Measurements from ENCODE around the gene PKDCC.

GRCh38 chr2:42047488-42048298 lies at the start of gene PKDCC:
- no peak for TF ChIP-seq POLR2AphosphoS5 (IDR thresholded peaks at IDR 0.05)
- TF ChIP-seq POLR2A (IDR thresholded peaks at IDR 0.05), result no peak
- TF ChIP-seq CTCF (IDR thresholded peaks at IDR 0.05), result no peak
